Left ventricle myocardium inferior (tissue), 1 donor: Measurements from ENCODE around the gene DAAM1. TPM values are rescaled to one million over a fixed set of nuclear protein-coding genes. Genes with fewer than 3 reads are reported as not detected.

ENCODE experiments used
- DNase-seq: peaks from one replicate; pipeline ENCODE4 v3.0.0-alpha.2; 2020
- H3K27ac ChIP-seq: fragments of 200-600 bp; replicated peaks from 2 replicates; pipeline ENCODE4 v1.8.0; 2021
- H3K27me3 ChIP-seq: fragments of 200-600 bp; 2 replicates; pipeline ENCODE4 v1.8.0; 2021; ENCODE audit warnings: low read depth
- H3K36me3 ChIP-seq: fragments of 200-600 bp; 2 replicates; pipeline ENCODE4 v1.8.0; 2021
- H3K4me1 ChIP-seq: fragments of 200-600 bp; 2 replicates; pipeline ENCODE4 v1.8.0; 2021
- H3K4me3 ChIP-seq: fragments of 200-600 bp; 2 replicates; pipeline ENCODE4 v1.8.0; 2021; ENCODE audit warnings: mild to moderate bottlenecking, moderate library complexity
- H3K9me3 ChIP-seq: fragments of 200-600 bp; replicated peaks from 2 replicates; pipeline ENCODE4 v1.8.0; 2021
- intact Hi-C: fragments of 100-400 bp; cut with micrococcal nuclease; formaldehyde crosslinking; loops from one replicate; pipeline ENCODE4 v1.11.0; 2022
- total RNA-seq: library from RNA; stranded (reverse); fragmentation: NEBNext Ultra II Directional; extraction: Animal tissue kit (Norgen Biotek cat#: 25700); gene quantifications from one replicate; pipeline ENCODE4 v1.2.1, GENCODE V29; 2021
- TF ChIP-seq, protein P1 (sequence below): fragments of 200-600 bp; IDR thresholded peaks from 2 replicates; pipeline ENCODE4 v1.8.0; 2021; ENCODE audit warnings: antibody characterized with exemption, mild to moderate bottlenecking, borderline replicate concordance
- donor health status: DM: no; HTN: yes; CAD: no; lungs with severe emphysema.

The DAAM1 gene
- total RNA-seq, 1 donor from 2014 or later: 84.8 TPM

GRCh38 chr14:59186306-59186705, 2.2 kb upstream of the DAAM1 start:
- TF ChIP-seq, protein P1, sequence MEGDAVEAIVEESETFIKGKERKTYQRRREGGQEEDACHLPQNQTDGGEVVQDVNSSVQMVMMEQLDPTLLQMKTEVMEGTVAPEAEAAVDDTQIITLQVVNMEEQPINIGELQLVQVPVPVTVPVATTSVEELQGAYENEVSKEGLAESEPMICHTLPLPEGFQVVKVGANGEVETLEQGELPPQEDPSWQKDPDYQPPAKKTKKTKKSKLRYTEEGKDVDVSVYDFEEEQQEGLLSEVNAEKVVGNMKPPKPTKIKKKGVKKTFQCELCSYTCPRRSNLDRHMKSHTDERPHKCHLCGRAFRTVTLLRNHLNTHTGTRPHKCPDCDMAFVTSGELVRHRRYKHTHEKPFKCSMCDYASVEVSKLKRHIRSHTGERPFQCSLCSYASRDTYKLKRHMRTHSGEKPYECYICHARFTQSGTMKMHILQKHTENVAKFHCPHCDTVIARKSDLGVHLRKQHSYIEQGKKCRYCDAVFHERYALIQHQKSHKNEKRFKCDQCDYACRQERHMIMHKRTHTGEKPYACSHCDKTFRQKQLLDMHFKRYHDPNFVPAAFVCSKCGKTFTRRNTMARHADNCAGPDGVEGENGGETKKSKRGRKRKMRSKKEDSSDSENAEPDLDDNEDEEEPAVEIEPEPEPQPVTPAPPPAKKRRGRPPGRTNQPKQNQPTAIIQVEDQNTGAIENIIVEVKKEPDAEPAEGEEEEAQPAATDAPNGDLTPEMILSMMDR: no peak
- intact Hi-C loops: no loop called here
- no peaks in the 10 kb centered on the region for H3K9me3 ChIP-seq
- H3K27ac ChIP-seq: no peak overlapping the region
- no peaks in the 10 kb centered on the region for H3K27me3 ChIP-seq
- H3K4me3 ChIP-seq: no peak overlapping the region
- H3K4me1 ChIP-seq: peaks cover 38% of the 10 kb centered on the region
- no peak for DNase-seq
- H3K36me3 ChIP-seq: no peaks in the 10 kb centered on the region

- TF ChIP-seq, protein P1: no peak
- Histone ChIP-seq H3K27me3 (no peaks in the 10 kb centered on the region), H3K4me3 (peak overlapping the region; percentile 97), H3K27ac (peak overlapping the region; percentile 96), H3K9me3 (no peaks in the 10 kb centered on the region), H3K4me1 (peaks cover 46% of the 10 kb centered on the region), H3K36me3 (no peaks in the 10 kb centered on the region)
- intact Hi-C loops: no loop called here
- no peak for DNase-seq
These were observed 1.3 kb upstream of the DAAM1 start for GRCh38 chr14:59187118-59187517.

- Histone ChIP-seq H3K4me1 (peaks cover 54% of the 10 kb centered on the region), H3K9me3 (no peaks in the 10 kb centered on the region), H3K36me3 (no peaks in the 10 kb centered on the region), H3K27ac (peak overlapping the region; percentile 96), H3K27me3 (no peaks in the 10 kb centered on the region), H3K4me3 (peak overlapping the region; percentile 97)
- TF ChIP-seq, protein P1: no peak
- DNase-seq: peak; percentile 35
- intact Hi-C loops: no loop called here
These were observed 536 bp upstream of the DAAM1 start for GRCh38 chr14:59187802-59188460.

- H3K27ac ChIP-seq: peak overlapping the region; percentile 96
- H3K4me1 ChIP-seq: peaks cover 67% of the 10 kb centered on the region
- intact Hi-C loops: no loop called here
- H3K27me3 ChIP-seq: no peaks in the 10 kb centered on the region
- H3K36me3 ChIP-seq: no peaks in the 10 kb centered on the region
- H3K4me3 ChIP-seq: peak overlapping the region; percentile 97
- no peaks in the 10 kb centered on the region for H3K9me3 ChIP-seq
- TF ChIP-seq, protein P1: no peak
- peak; percentile 42 for DNase-seq
These were observed 771 bp downstream of the DAAM1 start for GRCh38 chr14:59189091-59189785.

- H3K27ac ChIP-seq: peak overlapping the region; percentile 96
- H3K27me3 ChIP-seq: no peaks in the 10 kb centered on the region
- peak; percentile 81 for DNase-seq
- H3K9me3 ChIP-seq: no peaks in the 10 kb centered on the region
- no peaks in the 10 kb centered on the region for H3K36me3 ChIP-seq
- TF ChIP-seq, protein P1: no peak
- intact Hi-C loops: loop anchor here (10.0 kb wide), 1 partner anchor 65 kb away; no protein-coding TSS in a partner anchor
- peaks cover 74% of the 10 kb centered on the region for H3K4me1 ChIP-seq
- H3K4me3 ChIP-seq: peak overlapping the region; percentile 97
These were observed 1.4 kb downstream of the DAAM1 start for GRCh38 chr14:59189786-59190368.
